ENCODE results near the gene ERC2.

The ERC2 gene

DNA sequence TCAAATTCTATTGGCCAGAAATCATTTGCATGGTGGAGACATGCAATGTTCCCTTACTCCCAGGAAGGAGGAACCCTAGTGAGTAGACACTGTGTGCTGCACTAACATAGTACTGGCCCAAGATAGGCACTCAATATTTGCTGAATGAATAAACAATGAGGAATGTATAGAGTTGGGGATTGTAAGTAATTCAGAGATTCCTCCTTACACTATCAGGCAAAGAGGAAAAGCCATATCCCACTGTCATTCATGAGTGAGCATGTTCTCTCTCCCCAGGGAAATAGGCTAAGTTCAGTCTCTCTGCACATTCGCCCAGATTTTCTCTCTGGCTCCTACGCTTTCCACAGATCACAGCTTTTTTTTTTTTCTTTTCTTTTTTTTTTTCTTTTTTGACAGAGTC, 826.3 kb downstream of the ERC2 start:
- TF ChIP-seq YY1 (IDR thresholded peaks at IDR 0.05; ENCODE audit: low read depth) (no peak), EP300 (IDR thresholded peaks at IDR 0.05; ENCODE audit: borderline replicate concordance) (no peak), NFIC (IDR thresholded peaks at IDR 0.05) (no peak), FOXM1 (IDR thresholded peaks at IDR 0.05; ENCODE audit: borderline replicate concordance, low read depth) (no peak), EGR1 (IDR thresholded peaks at IDR 0.05) (no peak), TEAD4 (IDR thresholded peaks at IDR 0.05) (no peak), TAF1 (IDR thresholded peaks at IDR 0.05; ENCODE audit: low read depth) (no peak), ZBTB7A (IDR thresholded peaks at IDR 0.05; ENCODE audit: low read depth) (no peak), CEBPB (IDR thresholded peaks at IDR 0.05) (no peak), MAX (IDR thresholded peaks at IDR 0.05) (no peak), RAD21 (IDR thresholded peaks at IDR 0.05; ENCODE audit: low read depth) (no peak), TCF12 (IDR thresholded peaks at IDR 0.05; ENCODE audit: low read depth) (no peak)
- TF ChIP-seq, protein P1, sequence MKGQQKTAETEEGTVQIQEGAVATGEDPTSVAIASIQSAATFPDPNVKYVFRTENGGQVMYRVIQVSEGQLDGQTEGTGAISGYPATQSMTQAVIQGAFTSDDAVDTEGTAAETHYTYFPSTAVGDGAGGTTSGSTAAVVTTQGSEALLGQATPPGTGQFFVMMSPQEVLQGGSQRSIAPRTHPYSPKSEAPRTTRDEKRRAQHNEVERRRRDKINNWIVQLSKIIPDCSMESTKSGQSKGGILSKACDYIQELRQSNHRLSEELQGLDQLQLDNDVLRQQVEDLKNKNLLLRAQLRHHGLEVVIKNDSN (IDR thresholded peaks at IDR 0.05) = no peak

- TF ChIP-seq YY1 (IDR thresholded peaks at IDR 0.05; ENCODE audit: low read depth) = no peak
- no peak for TF ChIP-seq EGR1 (IDR thresholded peaks at IDR 0.05)
- TF ChIP-seq CREB1 (IDR thresholded peaks at IDR 0.05; ENCODE audit: low read depth) = no peak
- TF ChIP-seq EP300 (IDR thresholded peaks at IDR 0.05; ENCODE audit: borderline replicate concordance) = no peak
- no peak for TF ChIP-seq FOXM1 (IDR thresholded peaks at IDR 0.05; ENCODE audit: borderline replicate concordance, low read depth)
- TF ChIP-seq TAF1 (IDR thresholded peaks at IDR 0.05; ENCODE audit: low read depth) = no peak
- TF ChIP-seq NFIC (IDR thresholded peaks at IDR 0.05) = no peak
- no peak for TF ChIP-seq MAX (IDR thresholded peaks at IDR 0.05)
- TF ChIP-seq TCF12 (IDR thresholded peaks at IDR 0.05; ENCODE audit: low read depth) = no peak
- no peak for TF ChIP-seq CEBPB (IDR thresholded peaks at IDR 0.05)
- no peak for TF ChIP-seq RAD21 (IDR thresholded peaks at IDR 0.05; ENCODE audit: low read depth)
- no peak for TF ChIP-seq ZBTB7A (IDR thresholded peaks at IDR 0.05; ENCODE audit: low read depth)
- no peak for TF ChIP-seq REST (IDR thresholded peaks at IDR 0.05; ENCODE audit: low read depth)
- no peak for TF ChIP-seq TEAD4 (IDR thresholded peaks at IDR 0.05)
Observed at GRCh38 chr3:55639896-55640765, 828.1 kb downstream of the ERC2 start.

GRCh38 chr3:55639143-55639542, 829.1 kb downstream of the ERC2 start:
- TF ChIP-seq ZBTB7A (IDR thresholded peaks at IDR 0.05; ENCODE audit: low read depth) (no peak), YY1 (IDR thresholded peaks at IDR 0.05; ENCODE audit: low read depth) (no peak), REST (IDR thresholded peaks at IDR 0.05; ENCODE audit: low read depth) (no peak), TEAD4 (IDR thresholded peaks at IDR 0.05) (no peak), EGR1 (IDR thresholded peaks at IDR 0.05) (no peak), RAD21 (IDR thresholded peaks at IDR 0.05; ENCODE audit: low read depth) (no peak), CEBPB (IDR thresholded peaks at IDR 0.05) (no peak), MAX (IDR thresholded peaks at IDR 0.05) (no peak), TCF12 (IDR thresholded peaks at IDR 0.05; ENCODE audit: low read depth) (no peak), NFIC (IDR thresholded peaks at IDR 0.05) (no peak), FOXM1 (IDR thresholded peaks at IDR 0.05; ENCODE audit: borderline replicate concordance, low read depth) (no peak), EP300 (IDR thresholded peaks at IDR 0.05; ENCODE audit: borderline replicate concordance) (no peak), TAF1 (IDR thresholded peaks at IDR 0.05; ENCODE audit: low read depth) (no peak), CREB1 (IDR thresholded peaks at IDR 0.05; ENCODE audit: low read depth) (no peak)
- TF ChIP-seq, protein P1 (IDR thresholded peaks at IDR 0.05) = no peak

DNA sequence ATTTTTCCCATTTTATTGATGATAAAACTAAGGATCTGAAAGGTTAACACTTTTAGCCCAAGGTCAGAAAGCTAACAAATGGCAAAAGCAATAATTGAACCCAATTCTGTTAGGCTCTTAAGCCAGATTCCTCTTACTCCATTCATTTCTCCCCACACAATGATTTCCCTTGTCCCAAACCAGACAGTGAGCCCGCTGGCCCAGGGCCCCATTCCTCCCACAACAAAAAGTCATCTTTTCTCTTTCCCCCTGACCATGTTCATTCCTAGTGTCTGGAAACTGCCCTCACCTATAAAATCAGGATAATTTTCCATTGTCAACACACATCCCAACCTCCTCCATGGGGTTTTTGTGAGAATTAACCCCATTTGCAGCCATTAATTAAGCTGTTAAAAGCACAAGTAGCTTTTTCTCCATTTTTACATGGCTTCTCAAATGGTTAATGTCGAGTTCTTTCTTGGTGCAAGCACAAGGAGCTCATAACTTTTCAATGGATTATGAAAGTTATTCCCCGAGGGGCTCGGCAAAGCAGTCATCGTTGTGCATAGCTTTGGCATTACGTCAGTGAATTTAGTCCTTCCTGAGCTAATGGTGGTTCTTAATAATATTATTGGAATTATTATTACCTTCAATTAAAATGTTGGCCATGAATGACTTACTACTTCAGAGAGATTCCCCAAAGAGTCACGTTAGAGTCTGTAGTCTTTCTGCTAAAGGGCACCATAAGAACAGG, 830.2 kb downstream of the ERC2 start:
- TF ChIP-seq MAX (IDR thresholded peaks at IDR 0.05) (no peak), TAF1 (IDR thresholded peaks at IDR 0.05; ENCODE audit: low read depth) (no peak), ZBTB7A (IDR thresholded peaks at IDR 0.05; ENCODE audit: low read depth) (no peak), CREB1 (IDR thresholded peaks at IDR 0.05; ENCODE audit: low read depth) (no peak)

Data from Ishikawa (cell line).